ENCODE data around the gene RECQL.
"Not testable (repeated sequence)": the region's sequence is repeated elsewhere in the genome, so short reads cannot be mapped to it uniquely, and the experiment has no call there.

RECQL gene

GRCh38 chr12:21428241-21428640 lies 73.2 kb downstream of the RECQL start:
- no peak for DNase-seq (ENCODE audit: low spot score)

GRCh38 chr12:21419009-21419699 lies 82.3 kb downstream of the RECQL start:
- not testable (repeated sequence) for DNase-seq (ENCODE audit: low spot score)

Measured in LoVo (cell line).